Activated CD8-positive, alpha-beta T cell treated with anti-CD3 and anti-CD28 coated beads for 36 hours (primary cell): ENCODE measurements around the gene TASP1. TPM values are rescaled to one million over a fixed set of nuclear protein-coding genes. Genes with fewer than 3 reads are reported as not detected.
"Not testable (repeated sequence)": the region's sequence is repeated elsewhere in the genome, so short reads cannot be mapped to it uniquely, and the experiment has no call there.

ENCODE experiments used
- ATAC-seq: fragments of 200-7000 bp; cut with Tn5 transposase; one replicate; pipeline ENCODE4 v1.10.0; 2021; ENCODE audit warnings: mild to moderate bottlenecking, moderate library complexity
- CTCF ChIA-PET: fragments of 350-600 bp; sonication (Branson Sonifier 250); formaldehyde crosslinking; loops from one replicate; lab custom pipeline; 2021; ENCODE audit warnings: antibody characterized with exemption; lab: Charles Lee
- POLR2A ChIA-PET: fragments of 350-600 bp; sonication (Branson Sonifier 250); formaldehyde crosslinking; loops from one replicate; lab custom pipeline; 2021; ENCODE audit warnings: antibody characterized with exemption; lab: Charles Lee
- DNase-seq: peaks from one replicate; pipeline ENCODE4 v3.0.0-alpha.2; 2020
- H3K27ac Mint-ChIP-seq: one replicate; pipeline ENCODE4 v1.8.0; 2021; ENCODE audit warnings: mild to moderate bottlenecking, mixed read lengths
- H3K27me3 Mint-ChIP-seq: one replicate; pipeline ENCODE4 v1.8.0; 2021; ENCODE audit warnings: mixed read lengths
- H3K36me3 Mint-ChIP-seq: one replicate; pipeline ENCODE4 v1.8.0; 2021; ENCODE audit warnings: low read depth, mixed read lengths
- H3K4me1 Mint-ChIP-seq: one replicate; pipeline ENCODE4 v1.8.0; 2021; ENCODE audit warnings: low read depth, mixed read lengths
- H3K4me3 Mint-ChIP-seq: one replicate; pipeline ENCODE4 v1.8.0; 2021; ENCODE audit warnings: mild to moderate bottlenecking, moderate library complexity, mixed read lengths
- H3K9me3 Mint-ChIP-seq: one replicate; pipeline ENCODE4 v1.8.0; 2021; ENCODE audit warnings: mixed read lengths
- CTCF ChIP-seq: fragments of 200-600 bp; IDR thresholded peaks from one replicate; pipeline ENCODE4 v1.8.0; 2022; ENCODE audit warnings: antibody characterized with exemption, mild to moderate bottlenecking
- intact Hi-C: fragments of 100-400 bp; cut with micrococcal nuclease; formaldehyde crosslinking; loops from one replicate; pipeline ENCODE4 v1.10.0; 2022
- total RNA-seq, 2 experiments: library from RNA; stranded (reverse); gene quantifications; one replicate each; pipeline ENCODE4 v1.2.3, GENCODE V29; 2021

Gene TASP1
- total RNA-seq, 2 experiments from 2014 or later: 8.7 to 8.8 TPM

DNA sequence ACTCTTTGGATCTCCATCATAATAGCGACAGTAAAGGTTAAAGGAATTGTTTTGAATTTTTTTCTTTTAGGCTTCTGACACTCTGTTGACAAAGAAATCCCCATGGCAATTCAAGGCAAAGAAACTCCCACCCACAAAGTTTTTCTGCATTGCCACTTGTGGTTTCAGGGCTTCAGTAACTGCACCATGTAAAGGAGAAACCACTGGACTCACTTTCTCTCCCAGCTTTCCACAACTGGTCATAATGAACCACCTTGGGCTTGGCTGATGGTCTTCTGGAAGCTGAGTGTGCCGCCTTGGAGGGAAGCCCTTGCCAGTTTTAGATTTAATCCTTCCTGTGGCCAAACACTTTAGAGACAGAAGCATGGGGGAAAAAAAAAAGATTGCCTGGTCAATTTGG lies 254.6 kb downstream of the TASP1 start:
- Mint-ChIP-seq H3K27ac (no peak overlapping the region), H3K4me3 (no peak overlapping the region), H3K9me3 (peaks cover 35% of the 10 kb centered on the region), H3K36me3 (peaks cover 48% of the 10 kb centered on the region), H3K27me3 (no peaks in the 10 kb centered on the region), H3K4me1 (no peaks in the 10 kb centered on the region)
- no peak for ATAC-seq
- no peak for TF ChIP-seq CTCF
- intact Hi-C loops: no loop called here
- ChIA-PET POLR2A (no interaction called here), CTCF (no interaction called here)
- DNase-seq: no peak

DNA sequence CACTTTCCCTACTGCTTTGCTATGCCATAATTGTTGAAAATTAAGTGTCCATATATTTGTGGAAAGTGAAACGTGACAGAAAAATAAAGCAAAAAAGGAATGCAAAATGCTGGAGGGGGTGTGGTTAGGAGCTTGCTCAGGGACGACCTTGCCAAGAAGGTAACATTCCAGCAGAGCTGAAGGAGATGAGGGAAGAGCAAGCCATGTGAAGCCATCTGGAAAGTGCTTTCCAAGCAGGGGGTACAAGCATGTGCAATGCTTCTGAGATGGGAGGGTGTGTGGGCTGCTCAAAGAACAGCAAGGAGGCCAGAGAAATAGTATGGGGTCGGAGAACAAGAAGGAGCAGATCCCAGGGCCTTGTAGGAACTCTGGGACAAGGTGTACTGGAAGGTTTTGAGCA lies 255.9 kb downstream of the TASP1 start:
- Mint-ChIP-seq H3K4me3 (no peak overlapping the region), H3K4me1 (no peaks in the 10 kb centered on the region), H3K27me3 (no peaks in the 10 kb centered on the region), H3K36me3 (peaks cover 34% of the 10 kb centered on the region), H3K9me3 (peaks cover 45% of the 10 kb centered on the region), H3K27ac (no peak overlapping the region)
- DNase-seq (no peak), ATAC-seq (no peak)
- TF ChIP-seq CTCF: no peak
- POLR2A ChIA-PET: no interaction called here
- intact Hi-C loops: no loop called here
- CTCF ChIA-PET: no interaction called here

DNA sequence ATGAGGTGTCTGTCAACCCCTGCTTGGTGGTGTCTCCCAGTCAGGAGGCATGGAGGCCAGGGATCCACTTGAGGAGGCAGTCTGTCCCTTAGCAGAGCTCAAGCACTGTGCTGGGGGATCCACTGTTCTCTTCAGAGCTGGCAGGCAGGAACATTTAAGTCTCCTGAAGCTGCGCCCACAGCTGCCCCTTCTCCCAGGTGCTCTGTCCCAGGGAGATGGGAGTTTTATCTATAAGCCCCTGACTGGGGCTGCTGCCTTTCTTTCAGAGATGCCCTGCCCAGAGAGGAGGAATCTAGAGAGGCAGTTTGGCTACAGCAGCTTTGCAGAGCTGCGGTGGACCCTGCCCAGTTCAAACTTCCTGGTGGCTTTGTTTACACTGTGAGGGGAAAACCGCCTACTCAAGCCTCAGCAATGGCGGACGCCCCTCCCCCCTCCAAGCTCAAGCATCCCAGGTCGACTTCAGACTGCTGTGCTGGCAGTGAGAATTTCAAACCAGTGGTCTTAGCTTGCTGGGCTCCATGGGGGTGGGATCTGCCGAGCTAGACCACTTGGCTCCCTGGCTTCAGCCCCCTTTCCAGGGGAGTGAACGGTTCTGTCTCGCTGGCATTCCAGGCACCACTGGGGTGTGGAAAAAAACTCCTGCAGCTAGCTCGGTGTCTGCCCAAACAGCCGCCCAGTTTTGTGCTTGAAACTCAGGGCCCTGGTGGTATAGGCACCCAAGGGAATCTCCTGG lies 258.1 kb downstream of the TASP1 start:
- POLR2A ChIA-PET, intact Hi-C loops, ATAC-seq, CTCF ChIA-PET, H3K27ac Mint-ChIP-seq, DNase-seq, H3K4me3 Mint-ChIP-seq, H3K4me1 Mint-ChIP-seq, H3K27me3 Mint-ChIP-seq: not testable (repeated sequence)
- Mint-ChIP-seq H3K36me3 (peaks cover 21% of the 10 kb centered on the region), H3K9me3 (peaks cover 46% of the 10 kb centered on the region)

GRCh38 chr20:13373400-13373799 lies 265.3 kb downstream of the TASP1 start:
- intact Hi-C loops: no loop called here
- no peaks in the 10 kb centered on the region for H3K36me3 Mint-ChIP-seq
- ChIA-PET CTCF (no interaction called here), POLR2A (no interaction called here)
- no peaks in the 10 kb centered on the region for H3K27me3 Mint-ChIP-seq
- peaks cover 37% of the 10 kb centered on the region for H3K9me3 Mint-ChIP-seq
- no peak overlapping the region for H3K4me3 Mint-ChIP-seq
- no peak for TF ChIP-seq CTCF
- H3K27ac Mint-ChIP-seq: no peak overlapping the region
- DNase-seq (no peak), ATAC-seq (no peak)
- no peaks in the 10 kb centered on the region for H3K4me1 Mint-ChIP-seq

DNA sequence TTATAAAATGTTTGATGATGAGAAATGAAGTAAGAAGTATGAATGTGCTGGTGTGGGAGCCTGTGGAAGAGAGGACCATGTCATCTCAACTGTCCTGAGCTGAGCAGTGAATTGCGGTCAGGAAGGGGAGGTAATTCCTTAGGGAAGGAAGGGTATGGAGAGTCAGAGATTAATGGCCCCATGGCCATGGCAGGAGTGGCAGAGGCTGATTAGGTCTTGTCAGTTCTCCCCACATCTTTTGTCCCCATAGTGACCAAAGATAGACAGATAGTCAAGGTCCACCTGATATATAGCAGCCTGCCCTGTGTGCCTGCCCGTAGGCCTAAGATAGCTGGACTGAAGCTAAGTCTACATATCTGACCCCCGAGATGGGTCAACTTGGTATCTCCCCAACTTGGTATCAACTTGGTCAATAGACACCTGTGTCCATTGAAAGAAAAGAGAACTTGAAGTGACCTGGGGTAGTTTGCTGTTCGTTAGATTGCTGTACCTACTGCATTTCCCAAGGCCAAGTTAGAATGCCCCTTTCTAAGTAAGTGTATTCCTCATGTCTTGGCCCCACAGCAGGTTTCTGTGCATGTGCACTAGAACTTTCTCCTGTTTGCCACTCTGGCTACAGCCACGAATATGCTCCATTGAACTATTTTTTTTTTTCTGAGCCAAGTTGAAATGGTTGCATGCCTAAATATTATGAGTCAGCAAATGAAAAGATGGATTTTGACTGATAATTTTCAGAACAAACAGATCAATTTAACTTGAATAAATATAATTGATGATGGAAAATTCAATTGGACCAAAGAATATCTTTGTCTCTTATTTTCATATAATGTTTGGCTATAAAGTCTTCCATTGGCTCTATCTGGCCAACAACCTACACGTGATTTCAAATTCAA lies 274.2 kb downstream of the TASP1 start:
- H3K27ac Mint-ChIP-seq: no peak overlapping the region
- TF ChIP-seq CTCF: no peak
- intact Hi-C loops: no loop called here
- H3K9me3 Mint-ChIP-seq: peaks cover 2% of the 10 kb centered on the region
- ATAC-seq (no peak), DNase-seq (no peak)
- H3K36me3 Mint-ChIP-seq: no peaks in the 10 kb centered on the region
- no peak overlapping the region for H3K4me3 Mint-ChIP-seq
- no peaks in the 10 kb centered on the region for H3K4me1 Mint-ChIP-seq
- CTCF ChIA-PET: no interaction called here
- POLR2A ChIA-PET: no interaction called here
- H3K27me3 Mint-ChIP-seq: no peaks in the 10 kb centered on the region
